SJSA1 (cell line): ENCODE results near the gene TBXAS1. TPM values are rescaled to one million over a fixed set of nuclear protein-coding genes. Genes with fewer than 3 reads are reported as not detected.
A peak's percentile ranks its signal among the peaks of the same experiment; 100 is the strongest.
"Not testable (repeated sequence)": the region's sequence is repeated elsewhere in the genome, so short reads cannot be mapped to it uniquely, and the experiment has no call there.

Experiments
- DNase-seq, 2 experiments: peaks; one replicate each; pipeline ENCODE4 v3.0.0-alpha.2; 2015 to 2020; ENCODE audit warnings: low spot score in 2 of 2, low read depth in 1 of 2
- H3K27ac ChIP-seq: fragments of 250-450 bp; sonication (Bioruptor Pico); 2 replicates; pipeline ENCODE4 v1.5.1; 2020; ENCODE audit warnings: mild to moderate bottlenecking, moderate library complexity
- H3K27me3 ChIP-seq: fragments of 250-450 bp; sonication (Bioruptor Pico); replicated peaks from 2 replicates; pipeline ENCODE4 v1.5.1; 2020; ENCODE audit warnings: mild to moderate bottlenecking, moderate library complexity
- H3K36me3 ChIP-seq: fragments of 250-450 bp; sonication (Bioruptor Pico); 2 replicates; pipeline ENCODE4 v1.5.1; 2020; ENCODE audit warnings: mild to moderate bottlenecking
- H3K4me1 ChIP-seq: fragments of 250-450 bp; sonication (Bioruptor Pico); replicated peaks from 2 replicates; pipeline ENCODE4 v1.6.1; 2021; ENCODE audit warnings: mild to moderate bottlenecking
- H3K4me3 ChIP-seq: fragments of 250-450 bp; sonication (Bioruptor Pico); 2 replicates; pipeline ENCODE4 v1.5.1; 2020; ENCODE audit warnings: mild to moderate bottlenecking
- H3K9me3 ChIP-seq: fragments of 250-450 bp; sonication (Bioruptor Pico); replicated peaks from 2 replicates; pipeline ENCODE4 v1.5.1; 2020; ENCODE audit warnings: mild to moderate bottlenecking
- total RNA-seq: library from RNA; depleted of rRNA; stranded (reverse); fragments of >200 nt; shearing (Covaris generic); gene quantifications from 2 replicates; pipeline ENCODE4 v1.2.3, GENCODE V29; 2014

TBXAS1 gene
- total RNA-seq, 1 experiment from 2014 or later: 3.8 TPM

DNA sequence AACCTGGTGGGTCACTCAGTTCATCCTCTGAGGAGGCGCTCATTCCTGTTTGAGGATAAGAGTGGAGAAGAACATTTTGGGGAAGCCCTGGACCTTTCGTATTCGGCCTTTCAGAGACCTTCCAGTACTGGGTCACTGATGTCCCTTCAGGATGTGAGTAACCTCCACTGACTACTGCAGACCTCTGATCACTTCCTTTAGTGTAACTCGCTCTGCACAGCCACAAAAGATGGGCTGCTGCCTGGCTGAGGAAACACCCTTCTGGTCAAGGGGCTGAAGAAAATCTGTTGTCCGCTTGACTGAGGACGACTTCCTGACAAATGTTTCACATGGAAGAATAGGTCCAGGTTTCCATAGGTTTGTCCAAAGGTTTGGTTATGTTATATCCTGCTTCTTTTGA lies 15.9 kb upstream of the TBXAS1 start:
- DNase-seq: no peak
- H3K27me3 ChIP-seq: no peaks in the 10 kb centered on the region
- H3K9me3 ChIP-seq: no peaks in the 10 kb centered on the region
- H3K36me3 ChIP-seq: no peaks in the 10 kb centered on the region
- no peak overlapping the region for H3K27ac ChIP-seq
- H3K4me3 ChIP-seq: no peak overlapping the region
- no peaks in the 10 kb centered on the region for H3K4me1 ChIP-seq

DNA sequence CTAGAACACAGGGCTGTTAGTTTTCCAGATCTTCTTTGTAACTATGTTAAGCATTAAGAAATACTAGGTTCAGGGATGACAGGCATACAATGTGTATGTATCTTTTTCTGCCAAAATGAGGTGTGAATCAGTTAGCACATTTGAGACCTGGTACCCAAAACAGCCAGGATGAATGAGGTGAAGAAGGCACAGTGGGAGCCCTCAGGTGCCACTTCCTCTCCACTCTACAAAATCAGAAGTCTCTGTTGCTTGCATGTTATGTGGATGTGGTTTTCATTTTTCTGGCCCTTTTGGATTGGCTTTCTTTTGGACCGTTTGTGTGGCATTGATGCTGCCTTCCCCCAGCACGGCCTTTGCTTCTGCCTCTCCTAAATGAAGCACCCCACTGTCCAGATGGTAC lies 15.4 kb upstream of the TBXAS1 start:
- no peak overlapping the region for H3K27ac ChIP-seq
- no peak overlapping the region for H3K4me3 ChIP-seq
- no peaks in the 10 kb centered on the region; the same call in 1 of the 2 replicates for H3K9me3 ChIP-seq
- no peak for DNase-seq
- no peaks in the 10 kb centered on the region for H3K27me3 ChIP-seq
- H3K4me1 ChIP-seq: no peaks in the 10 kb centered on the region
- H3K36me3 ChIP-seq: no peaks in the 10 kb centered on the region

DNA sequence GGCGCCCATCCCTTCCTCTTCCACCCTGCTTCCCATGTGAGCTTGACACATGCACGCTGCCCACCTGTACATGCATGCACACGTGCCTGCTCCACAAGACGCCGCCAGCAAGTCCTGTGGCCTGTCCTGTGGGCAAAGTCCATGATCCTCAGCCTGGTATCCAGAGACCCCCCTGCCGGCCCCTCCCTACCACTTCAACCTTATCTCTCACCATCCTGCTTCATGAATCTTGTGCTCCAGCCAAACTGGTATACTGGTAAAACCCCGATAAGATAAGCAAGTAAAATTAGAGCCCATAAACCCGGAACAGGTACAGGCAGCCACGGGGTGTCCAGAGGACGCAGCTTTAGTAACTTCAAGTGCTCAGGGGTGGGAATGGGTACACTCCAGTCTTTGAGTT lies 11.8 kb upstream of the TBXAS1 start:
- no peak overlapping the region for H3K4me3 ChIP-seq
- peaks cover 2% of the 10 kb centered on the region; the same call in 1 of the 2 replicates for H3K27me3 ChIP-seq
- no peak overlapping the region for H3K27ac ChIP-seq
- H3K4me1 ChIP-seq: no peaks in the 10 kb centered on the region
- no peaks in the 10 kb centered on the region; the same call in 1 of the 2 replicates for H3K9me3 ChIP-seq
- no peak for DNase-seq
- no peaks in the 10 kb centered on the region for H3K36me3 ChIP-seq

DNA sequence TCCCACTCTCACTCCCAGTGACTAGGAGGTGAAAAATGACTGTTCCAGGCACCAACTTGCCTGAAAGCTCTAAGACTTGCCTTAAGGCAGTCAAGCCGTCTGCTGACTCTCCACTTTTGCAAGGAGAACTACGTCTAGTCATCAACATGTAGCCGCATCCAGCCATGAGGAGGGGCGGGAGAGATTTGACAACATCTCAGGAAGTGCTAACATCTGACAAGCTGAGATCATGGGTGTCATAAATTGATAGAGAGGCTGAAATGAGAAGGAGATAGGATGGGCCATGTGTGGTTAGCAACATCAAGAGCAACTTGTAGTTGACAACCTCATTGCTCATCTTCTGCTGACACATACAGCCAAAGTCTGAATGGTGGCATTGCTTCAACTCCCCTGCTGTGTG lies 9.0 kb upstream of the TBXAS1 start:
- no peaks in the 10 kb centered on the region for H3K4me1 ChIP-seq
- no peak overlapping the region for H3K4me3 ChIP-seq
- H3K36me3 ChIP-seq: no peaks in the 10 kb centered on the region
- DNase-seq: no peak
- no peaks in the 10 kb centered on the region; the same call in 1 of the 2 replicates for H3K9me3 ChIP-seq
- peaks cover 2% of the 10 kb centered on the region; the same call in 1 of the 2 replicates for H3K27me3 ChIP-seq
- no peak overlapping the region for H3K27ac ChIP-seq

DNA sequence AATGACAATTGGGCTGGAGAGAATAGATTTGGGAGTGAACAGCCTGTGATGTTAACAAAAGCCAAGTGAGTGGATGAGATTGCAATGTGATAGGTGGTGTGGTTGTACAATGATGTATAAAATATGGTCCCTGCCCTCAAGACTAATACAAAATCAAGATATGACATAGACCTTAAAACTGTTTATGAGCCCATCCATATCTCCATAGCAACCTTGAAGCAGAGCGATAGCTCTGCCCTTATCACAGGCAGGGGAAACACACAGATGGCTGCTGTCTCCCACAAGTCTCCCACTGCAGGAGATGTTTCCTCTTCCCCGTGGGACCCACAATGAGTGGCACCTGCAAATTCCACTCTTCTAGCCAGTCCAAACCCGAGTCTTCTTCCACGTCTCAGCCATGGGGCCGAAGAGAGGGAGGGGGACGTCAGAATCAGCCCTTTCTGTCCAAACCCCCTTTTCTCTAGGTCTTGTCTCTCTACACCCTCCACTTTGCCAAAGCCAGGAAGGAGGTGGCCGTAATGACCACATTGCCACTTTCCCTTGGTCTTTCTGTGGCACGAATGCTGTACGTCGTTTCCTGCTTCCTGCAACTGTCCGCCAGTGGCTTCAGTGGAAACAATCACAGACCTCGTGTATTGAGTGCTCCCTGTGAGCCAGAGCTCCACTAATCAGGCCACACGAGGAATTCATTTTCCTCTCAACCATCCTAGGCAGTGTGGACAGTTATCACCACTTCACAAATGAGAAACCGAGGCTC lies 7.5 kb upstream of the TBXAS1 start:
- H3K4me1 ChIP-seq: no peaks in the 10 kb centered on the region
- no peak overlapping the region for H3K4me3 ChIP-seq
- no peaks in the 10 kb centered on the region; the same call in 1 of the 2 replicates for H3K9me3 ChIP-seq
- H3K36me3 ChIP-seq: no peaks in the 10 kb centered on the region
- peaks cover 2% of the 10 kb centered on the region; the same call in 1 of the 2 replicates for H3K27me3 ChIP-seq
- no peak overlapping the region for H3K27ac ChIP-seq
- no peak for DNase-seq

DNA sequence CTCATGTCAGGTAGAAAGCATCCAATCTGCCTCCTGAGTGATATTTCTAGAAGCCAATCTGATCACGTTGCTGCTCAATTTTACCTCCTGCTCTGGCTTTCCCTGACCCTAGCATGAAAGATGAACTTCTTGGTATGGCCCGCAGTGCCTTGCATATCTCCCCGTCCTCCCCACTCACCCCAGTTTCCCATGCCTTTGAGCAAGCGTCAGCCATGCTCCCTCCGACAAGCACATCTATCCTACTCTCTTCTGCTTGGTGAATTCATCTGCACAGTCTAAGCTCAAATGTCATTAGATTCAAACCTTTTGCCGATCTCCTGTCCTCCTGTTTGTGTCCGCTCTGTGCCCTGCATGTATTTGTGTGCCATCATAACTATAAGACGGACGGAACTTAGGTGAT lies 6.2 kb upstream of the TBXAS1 start:
- Histone ChIP-seq H3K27me3 (peaks cover 2% of the 10 kb centered on the region; the same call in 1 of the 2 replicates), H3K27ac (no peak overlapping the region), H3K4me1 (no peaks in the 10 kb centered on the region), H3K9me3 (no peaks in the 10 kb centered on the region; the same call in 1 of the 2 replicates), H3K4me3 (no peak overlapping the region), H3K36me3 (no peaks in the 10 kb centered on the region)
- no peak for DNase-seq

DNA sequence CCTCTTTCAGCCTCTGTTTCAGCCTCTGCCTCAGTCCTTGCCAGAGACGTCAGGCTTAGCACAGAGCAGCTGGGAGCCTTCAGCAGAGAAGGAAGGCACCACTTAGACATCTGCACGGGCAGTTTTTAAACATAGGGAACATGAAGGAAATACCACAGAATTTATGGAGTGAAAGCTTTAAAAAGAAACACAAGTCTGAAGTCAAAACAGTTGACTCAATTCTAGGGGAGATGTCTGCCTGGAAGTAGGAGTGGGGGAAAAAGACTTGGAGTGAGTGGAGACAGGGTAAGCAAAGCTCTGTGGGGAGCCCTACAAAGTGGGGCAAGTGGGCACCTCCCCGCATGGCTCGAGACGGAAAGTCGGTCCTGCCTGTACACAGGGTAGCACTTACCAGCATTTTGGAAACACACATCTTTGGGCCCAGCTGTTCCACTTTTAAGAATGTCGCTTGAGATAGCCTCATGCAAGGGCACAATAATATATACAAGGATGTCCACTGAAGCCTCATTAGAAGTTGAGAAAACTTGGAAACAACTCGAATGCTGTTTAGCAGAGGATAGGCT lies 5.0 kb upstream of the TBXAS1 start:
- no peaks in the 10 kb centered on the region for H3K36me3 ChIP-seq
- H3K27me3 ChIP-seq: peaks cover 2% of the 10 kb centered on the region; the same call in 1 of the 2 replicates
- no peaks in the 10 kb centered on the region for H3K9me3 ChIP-seq
- no peak overlapping the region for H3K4me3 ChIP-seq
- peaks cover 5% of the 10 kb centered on the region for H3K4me1 ChIP-seq
- no peak overlapping the region for H3K27ac ChIP-seq
- DNase-seq: no peak

DNA sequence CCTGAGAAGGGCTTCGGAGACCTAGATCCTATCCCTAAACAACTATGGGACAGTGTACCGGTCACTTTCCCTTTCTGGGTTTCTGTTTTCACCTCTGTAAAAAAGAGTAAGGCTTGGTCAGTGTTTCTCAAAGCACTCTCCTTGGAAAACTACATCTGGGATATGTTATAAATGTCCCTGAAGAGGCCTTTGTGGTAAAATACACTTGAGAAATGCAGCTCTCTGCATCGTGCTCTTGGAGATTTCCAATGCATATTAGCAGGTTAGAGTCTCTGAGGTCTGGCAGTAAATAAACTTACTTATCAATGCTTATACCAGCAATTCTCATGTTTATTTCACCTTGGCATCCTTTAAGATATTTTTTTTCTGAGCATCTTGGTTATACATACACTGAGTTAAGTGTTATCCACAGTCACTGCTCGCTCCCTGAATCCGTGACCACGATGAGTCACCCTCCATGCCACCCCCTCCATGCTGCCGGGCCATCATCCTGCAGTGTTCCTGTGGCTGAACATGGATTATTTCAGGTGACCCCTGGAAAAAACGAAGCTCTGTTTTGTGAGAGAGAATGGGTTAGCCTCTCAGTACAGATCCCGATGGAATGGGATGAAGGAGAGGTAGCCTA lies 3.3 kb upstream of the TBXAS1 start:
- DNase-seq: peak; percentile 6 to 51
- H3K27ac ChIP-seq: no peak overlapping the region
- H3K4me3 ChIP-seq: no peak overlapping the region
- no peaks in the 10 kb centered on the region for H3K9me3 ChIP-seq
- no peaks in the 10 kb centered on the region for H3K36me3 ChIP-seq
- peaks cover 10% of the 10 kb centered on the region for H3K4me1 ChIP-seq
- peaks cover 2% of the 10 kb centered on the region; the same call in 1 of the 2 replicates for H3K27me3 ChIP-seq

DNA sequence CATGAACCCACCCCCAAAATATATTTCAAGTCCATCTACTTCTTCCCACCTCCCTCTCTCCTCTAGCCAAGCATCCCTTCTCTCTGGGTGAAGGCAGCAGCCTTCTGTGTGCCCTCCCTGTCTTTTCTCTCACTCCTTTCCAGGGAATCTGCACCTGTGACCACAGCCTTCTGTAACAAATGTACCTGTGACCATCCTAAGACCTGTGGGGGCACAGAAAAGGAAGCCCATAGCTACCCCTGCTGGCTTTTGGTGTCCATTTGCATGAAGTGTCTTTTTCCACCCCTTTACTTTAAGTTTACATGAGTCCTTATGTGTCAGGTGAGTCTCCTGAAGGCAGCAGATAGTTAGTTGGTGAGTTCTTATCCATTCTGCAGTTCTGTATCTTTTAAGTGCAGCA lies 2.0 kb upstream of the TBXAS1 start:
- peaks cover 10% of the 10 kb centered on the region for H3K4me1 ChIP-seq
- H3K4me3 ChIP-seq: no peak overlapping the region
- H3K36me3 ChIP-seq: no peaks in the 10 kb centered on the region
- H3K9me3 ChIP-seq: no peaks in the 10 kb centered on the region
- no peak for DNase-seq
- peaks cover 2% of the 10 kb centered on the region; the same call in 1 of the 2 replicates for H3K27me3 ChIP-seq
- no peak overlapping the region for H3K27ac ChIP-seq

DNA sequence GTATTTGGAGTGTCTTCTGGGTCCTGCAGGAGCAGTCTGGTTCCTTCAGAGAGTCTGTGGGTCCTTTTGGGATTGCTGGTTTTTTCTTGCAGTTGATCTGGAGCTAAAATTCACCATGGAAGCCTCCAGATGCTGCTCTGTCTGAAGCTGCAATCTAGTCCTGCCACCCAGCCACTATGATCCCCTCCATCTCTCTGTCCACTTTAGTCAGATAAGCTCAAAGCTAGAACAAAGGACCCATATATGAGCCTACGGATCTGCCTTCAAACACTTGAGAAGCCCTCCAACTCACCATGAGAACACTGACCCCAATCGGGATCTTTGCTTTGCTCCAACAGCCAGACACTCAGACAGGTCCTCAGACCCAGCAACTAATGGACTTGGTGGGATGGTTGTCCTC lies 618 bp upstream of the TBXAS1 start:
- Histone ChIP-seq H3K27me3 (no peaks in the 10 kb centered on the region), H3K27ac (no peak overlapping the region), H3K36me3 (no peaks in the 10 kb centered on the region), H3K4me1 (peaks cover 10% of the 10 kb centered on the region), H3K9me3 (no peaks in the 10 kb centered on the region), H3K4me3 (no peak overlapping the region)
- DNase-seq: no peak

DNA sequence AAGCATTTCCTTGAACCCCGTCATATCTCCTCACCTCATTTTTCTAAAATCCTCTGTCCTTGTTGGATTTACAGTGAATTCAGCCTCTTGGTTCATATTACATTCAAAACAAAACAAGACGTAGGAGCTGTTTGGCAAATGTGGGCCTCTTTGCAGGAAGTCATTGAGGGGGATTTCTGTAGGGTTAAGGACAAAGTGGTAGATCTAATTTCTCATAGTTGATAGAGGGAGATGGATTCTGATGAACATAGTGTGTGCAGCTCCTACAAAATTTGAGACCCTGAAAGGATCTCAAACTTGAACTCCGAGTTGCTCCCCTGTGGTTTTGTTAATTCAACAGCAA lies 682 bp downstream of the TBXAS1 start:
- H3K27ac ChIP-seq: no peak overlapping the region
- no peaks in the 10 kb centered on the region for H3K36me3 ChIP-seq
- H3K27me3 ChIP-seq: no peaks in the 10 kb centered on the region
- DNase-seq: no peak
- no peak overlapping the region for H3K4me3 ChIP-seq
- H3K9me3 ChIP-seq: no peaks in the 10 kb centered on the region
- H3K4me1 ChIP-seq: peaks cover 10% of the 10 kb centered on the region

DNA sequence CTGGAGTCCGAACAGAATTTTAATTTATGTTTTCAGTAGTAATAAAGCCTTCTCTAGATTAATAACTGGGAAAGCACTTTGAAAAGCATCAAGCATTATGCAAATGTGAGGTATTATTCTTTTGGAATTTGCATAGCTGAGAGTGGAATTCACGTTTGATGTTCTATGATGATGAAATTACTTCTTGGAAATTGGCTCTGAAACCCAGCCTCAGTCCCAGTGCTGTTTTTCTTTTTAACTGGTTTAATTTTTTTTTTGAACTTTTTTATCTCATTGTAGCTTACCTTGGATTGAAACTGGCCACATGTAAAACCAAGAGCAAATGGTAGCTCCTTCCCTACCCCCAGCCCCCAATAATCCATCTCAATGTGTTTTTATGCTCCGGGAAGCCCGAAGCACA lies 1.2 kb downstream of the TBXAS1 start:
- H3K27me3 ChIP-seq: no peaks in the 10 kb centered on the region
- no peak overlapping the region for H3K4me3 ChIP-seq
- peaks cover 10% of the 10 kb centered on the region for H3K4me1 ChIP-seq
- no peaks in the 10 kb centered on the region for H3K36me3 ChIP-seq
- H3K27ac ChIP-seq: no peak overlapping the region
- no peaks in the 10 kb centered on the region for H3K9me3 ChIP-seq
- DNase-seq: no peak

DNA sequence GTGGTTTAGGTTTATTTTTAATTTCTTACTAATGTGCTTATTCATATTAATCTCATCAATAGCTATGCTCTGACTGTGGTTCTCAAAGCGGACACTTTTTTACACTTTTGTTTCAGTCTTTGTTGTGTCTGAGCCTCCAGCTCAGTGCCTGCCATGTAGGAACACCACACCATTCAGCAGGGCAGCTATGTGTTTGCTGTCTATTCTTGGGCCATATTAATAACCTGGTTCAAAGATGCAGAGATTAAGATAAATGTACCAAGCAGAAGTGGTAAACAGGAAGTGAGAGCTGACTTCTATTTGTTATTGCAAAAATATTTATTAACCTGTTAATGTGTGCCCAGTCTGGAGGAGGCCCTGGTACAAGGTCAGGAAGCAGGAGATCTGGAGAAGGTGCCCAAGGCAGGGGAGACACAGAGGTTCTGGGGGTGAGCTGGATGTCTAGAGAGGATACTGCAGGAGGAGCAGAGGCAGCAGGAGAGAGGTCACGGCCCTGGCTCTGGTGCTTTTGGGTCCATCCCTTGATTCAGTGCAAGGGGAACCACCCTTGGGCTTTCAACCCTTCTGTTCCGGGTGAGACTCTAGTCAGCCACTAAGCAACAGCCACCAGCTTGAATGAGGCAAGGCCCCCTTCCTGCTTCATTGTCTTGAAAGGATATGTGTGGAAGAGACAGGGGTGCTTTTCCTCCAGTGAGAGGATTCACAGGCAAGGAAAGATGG lies 1.9 kb downstream of the TBXAS1 start:
- Histone ChIP-seq H3K27ac (no peak overlapping the region), H3K4me3 (no peak overlapping the region), H3K27me3 (no peaks in the 10 kb centered on the region), H3K36me3 (no peaks in the 10 kb centered on the region), H3K9me3 (no peaks in the 10 kb centered on the region), H3K4me1 (peaks cover 10% of the 10 kb centered on the region)
- DNase-seq: no peak

DNA sequence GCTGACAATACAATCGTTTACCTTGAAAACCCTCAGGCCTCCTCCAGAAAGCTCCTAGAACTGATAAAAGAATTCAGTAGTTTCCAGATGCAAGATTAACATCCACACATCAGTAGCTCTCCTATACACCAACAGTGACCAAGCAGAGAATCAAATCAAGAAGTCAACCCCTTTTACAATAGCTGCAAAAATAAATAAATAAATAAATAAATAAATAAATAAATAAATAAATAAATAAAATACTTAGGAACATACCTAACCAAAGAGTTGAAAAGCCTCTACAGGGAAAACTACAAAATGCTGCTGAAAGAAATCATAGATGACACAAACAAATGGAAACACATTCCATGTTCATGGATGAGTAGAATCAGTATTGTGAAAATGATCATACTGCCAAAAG lies 6.8 kb downstream of the TBXAS1 start:
- DNase-seq, H3K27me3 ChIP-seq, H3K27ac ChIP-seq, H3K36me3 ChIP-seq, H3K9me3 ChIP-seq, H3K4me1 ChIP-seq, H3K4me3 ChIP-seq: not testable (repeated sequence)
